Brain pericyte (primary cell): ENCODE results near the gene TMEM117.

Experiments used
- DNase-seq: peaks from one replicate; pipeline ENCODE4 v3.0.0-alpha.2; 2012; ENCODE audit warnings: low read depth, low spot score

TMEM117 gene

DNA sequence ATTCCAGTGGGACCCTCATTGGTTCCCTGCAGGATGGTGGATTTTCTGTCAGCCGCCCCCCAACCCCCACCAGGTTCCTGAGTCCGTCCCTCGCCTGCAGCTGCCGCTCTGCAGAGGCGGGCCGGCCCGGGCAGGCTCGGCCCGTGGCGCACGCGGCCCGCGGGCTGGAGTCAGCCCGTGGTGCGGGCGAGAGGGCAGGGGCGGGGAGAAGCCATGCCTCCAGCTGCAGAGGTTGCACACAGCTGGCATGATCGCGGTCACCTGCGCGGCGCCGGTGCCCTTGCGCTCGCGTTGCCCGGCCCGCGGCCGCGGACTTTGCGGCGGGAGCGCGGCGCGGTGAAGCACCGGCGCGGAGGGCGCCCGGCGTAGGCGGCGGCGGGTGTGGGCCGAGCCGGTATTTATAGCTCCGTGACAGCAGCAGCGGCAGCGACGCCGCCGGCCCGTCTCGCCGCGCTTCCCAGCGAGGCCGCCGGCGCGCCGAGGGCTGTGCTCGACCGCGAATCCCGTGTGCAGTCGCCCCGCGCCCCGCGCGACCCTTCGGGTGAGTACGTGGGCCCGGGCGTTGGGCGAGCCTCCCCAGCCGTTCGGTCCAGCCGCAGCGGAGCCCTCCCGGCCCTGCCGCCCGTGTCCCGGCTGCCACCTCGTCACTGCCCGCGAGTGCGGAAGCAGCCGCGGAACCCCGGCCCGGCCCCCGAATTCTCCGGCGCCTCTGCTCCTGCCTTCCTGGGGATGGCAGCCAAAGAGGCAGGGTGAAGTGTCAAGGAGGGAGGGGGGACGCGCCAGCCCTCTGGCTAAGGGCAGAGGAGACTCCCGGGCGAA is at the start of gene TMEM117:
Gene TMEM117, plus strand, starts transcription at position 426 of the 819 bp plus-strand sequence.
- no peak for DNase-seq

GRCh38 chr12:43786899-43787693 is 48.8 kb upstream of the TMEM117 start:
- DNase-seq = no peak

DNA sequence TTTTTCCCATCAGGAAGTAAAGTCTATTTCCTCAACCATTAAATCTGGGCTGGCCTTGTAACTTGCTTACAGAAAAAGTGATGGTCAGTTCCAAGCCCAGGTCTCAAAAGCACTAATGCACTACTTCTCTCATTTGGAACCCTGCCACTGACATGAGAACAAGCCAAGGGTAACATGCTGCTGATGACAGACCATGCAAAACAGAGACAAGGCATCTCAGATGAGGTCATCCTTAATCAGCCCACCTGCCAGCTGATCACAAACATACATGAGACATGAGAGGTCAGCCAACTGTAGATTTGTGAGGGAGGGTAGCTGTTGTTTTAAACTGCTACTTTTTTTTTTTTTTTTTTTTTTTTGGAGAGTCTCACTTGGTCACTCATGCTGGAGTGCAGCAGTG is 45.9 kb upstream of the TMEM117 start:
- no peak for DNase-seq

DNA sequence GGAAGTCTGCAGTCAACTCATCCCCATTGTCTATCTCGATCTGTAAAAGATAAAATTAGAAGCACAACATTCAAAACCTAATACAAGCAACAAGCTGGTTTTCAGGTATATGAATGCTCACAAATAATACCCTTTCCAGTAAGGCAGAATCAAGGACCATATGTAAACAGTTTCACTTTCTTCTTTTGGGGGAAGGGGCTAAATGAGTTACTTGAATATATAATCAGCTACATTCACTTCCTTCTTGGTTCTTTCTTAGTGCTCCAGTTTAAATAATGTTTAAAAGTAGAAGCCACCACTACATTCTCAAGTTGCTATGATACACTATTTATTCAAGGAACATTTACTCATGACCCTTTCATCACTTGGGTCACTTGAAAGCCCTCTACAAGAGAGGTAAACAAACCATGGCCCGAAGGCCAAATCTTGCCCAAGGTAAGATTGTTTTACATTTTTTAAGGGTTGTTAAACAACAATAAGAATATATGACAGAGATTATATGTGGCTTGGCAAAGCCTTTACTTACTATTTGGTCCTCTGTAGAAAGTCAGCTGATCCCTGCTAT is 40.1 kb upstream of the TMEM117 start:
- no peak for DNase-seq

DNA sequence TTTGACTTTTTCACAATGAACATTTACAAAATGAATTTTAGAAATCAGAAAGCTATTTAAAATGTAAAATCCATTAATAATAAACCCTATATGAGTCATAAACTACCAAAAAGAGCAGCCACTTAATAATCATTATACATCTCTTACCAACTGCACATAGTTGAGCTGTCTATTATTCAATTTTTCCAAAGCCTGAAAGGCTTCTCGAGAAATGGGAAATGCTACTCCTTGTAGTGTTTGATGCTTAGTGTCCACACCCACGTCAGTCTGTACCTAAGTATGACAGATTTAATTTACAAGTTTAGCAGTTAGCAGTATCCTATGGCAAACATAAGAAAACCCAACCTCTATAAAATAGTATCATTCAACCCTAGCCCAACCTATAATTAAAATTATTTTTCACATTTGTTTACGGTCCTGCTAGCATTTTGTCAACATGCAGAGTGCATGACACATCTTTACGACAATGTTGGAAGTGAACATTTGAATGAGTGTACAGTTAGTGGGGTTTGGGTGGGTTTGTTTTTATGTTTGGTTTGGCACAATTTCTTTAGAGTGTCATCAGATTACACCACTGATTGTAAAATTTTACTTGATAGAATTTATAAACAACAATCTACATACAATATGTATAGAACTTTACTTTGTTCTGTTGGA is 38.2 kb upstream of the TMEM117 start:
- DNase-seq = no peak

- no peak for DNase-seq
Measured at GRCh38 chr12:43805149-43805859, 30.6 kb upstream of the TMEM117 start.

DNA sequence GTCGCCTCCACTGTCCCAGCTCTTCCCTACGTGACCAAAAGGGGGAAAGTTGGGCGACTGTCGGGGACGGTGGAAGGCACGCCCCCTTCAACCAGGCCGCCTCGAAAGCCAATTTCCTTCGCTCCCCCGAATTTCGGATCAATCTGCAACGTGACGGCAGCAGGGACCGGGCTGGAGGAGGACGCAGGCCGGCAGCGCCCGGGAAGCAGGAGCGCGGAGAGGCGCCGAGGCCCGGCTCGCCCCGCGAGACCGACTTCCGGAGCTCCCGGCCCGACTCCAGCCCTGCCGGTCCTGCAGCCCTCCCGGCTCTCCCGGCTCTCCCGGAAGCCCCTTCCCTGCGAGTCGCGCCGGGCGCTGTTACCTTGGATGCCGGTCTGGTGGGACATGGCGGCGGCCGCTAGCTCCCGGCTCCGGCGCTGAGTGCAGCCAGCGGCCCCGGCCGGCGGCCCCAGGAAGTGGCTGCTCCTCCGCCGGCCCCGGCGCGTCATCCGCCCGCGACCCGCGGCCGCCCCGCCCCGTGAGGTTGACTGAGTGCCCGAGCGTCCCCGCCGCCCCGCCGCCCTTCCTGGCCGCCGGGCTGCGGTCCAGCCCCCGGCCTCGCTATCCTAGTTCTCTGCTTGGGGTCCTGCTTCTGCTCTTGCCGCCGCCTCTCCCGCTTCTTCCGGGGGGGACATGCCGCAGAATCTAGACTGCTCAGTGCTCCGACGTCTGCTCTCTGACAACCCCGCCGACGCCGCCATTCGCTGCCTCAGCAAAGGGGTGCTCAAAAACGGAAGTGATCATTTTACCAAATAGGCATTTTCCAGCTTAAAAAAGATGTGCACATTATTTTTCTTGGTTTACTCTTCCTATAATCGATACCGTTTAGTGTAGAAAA is 29.8 kb upstream of the TMEM117 start, which contains the start of gene TWF1:
Gene TWF1, minus strand, starts transcription at position 458 of the 877 bp plus-strand sequence. Its CDS starts 72 bp downstream, at position 386.
- DNase-seq = peak; percentile 42

DNA sequence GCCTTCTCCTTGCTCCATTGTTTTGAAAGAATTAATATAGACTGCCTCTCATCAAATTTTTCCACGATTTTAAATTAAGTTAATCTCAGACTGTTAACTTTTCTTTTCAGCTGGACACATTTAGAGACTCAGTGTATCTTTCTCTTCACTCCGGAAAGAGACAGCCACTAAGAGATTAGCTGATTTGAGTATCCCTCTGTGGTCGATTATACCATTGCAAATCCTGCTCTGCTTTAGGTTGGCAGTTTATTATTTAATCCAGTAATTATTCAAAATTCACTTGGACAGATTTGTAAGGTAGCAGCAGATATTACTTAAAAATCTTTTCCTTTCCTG is 29.2 kb upstream of the TMEM117 start:
- no peak for DNase-seq

- DNase-seq = no peak
Measured at GRCh38 chr12:43807386-43807785, 28.5 kb upstream of the TMEM117 start.

- no peak for DNase-seq
Measured at GRCh38 chr12:43812057-43812456, 23.8 kb upstream of the TMEM117 start.

DNA sequence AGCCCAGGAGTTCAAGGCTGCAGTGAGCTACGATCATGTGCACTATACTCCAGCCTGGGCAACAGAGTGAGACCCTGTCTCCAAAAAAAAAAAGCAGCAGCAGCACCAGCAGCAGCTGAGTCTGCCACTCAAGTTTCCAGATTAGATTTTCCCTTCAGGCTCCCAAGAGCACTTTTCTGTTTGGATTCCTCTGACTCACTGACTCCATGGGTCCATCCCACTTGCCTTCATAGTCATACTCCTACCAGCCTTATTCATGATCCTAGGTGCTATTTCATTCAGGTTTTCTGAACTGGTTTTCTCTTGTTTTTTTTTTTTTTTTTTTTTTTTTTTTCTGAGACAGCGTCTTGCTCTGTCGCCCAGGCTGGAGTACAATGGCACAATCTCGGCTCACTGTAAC is 23.0 kb upstream of the TMEM117 start:
- no peak for DNase-seq

- DNase-seq = no peak
Measured at GRCh38 chr12:43815416-43815815, 20.5 kb upstream of the TMEM117 start.

- no peak for DNase-seq
Measured at GRCh38 chr12:43816168-43816567, 19.7 kb upstream of the TMEM117 start.

GRCh38 chr12:43824207-43824775 is 11.6 kb upstream of the TMEM117 start:
- no peak for DNase-seq

DNA sequence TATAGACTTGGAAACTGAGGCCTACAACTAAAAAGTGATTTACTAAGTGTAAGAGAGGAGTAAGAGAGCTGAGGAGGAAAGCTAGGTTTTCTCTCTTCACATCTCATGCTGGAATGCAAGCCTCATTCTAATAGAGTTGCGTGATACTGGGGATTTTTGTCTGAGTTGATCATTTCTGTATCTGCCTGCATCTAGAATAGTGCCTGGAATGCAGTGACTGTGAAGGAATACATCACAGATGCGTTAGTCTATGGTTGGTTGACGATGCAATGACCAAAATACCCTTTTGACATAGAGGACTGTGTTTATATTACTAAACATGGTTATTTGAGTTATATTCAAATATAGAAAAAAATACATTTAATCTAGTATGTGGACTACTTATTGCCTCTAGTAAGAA is 9.2 kb upstream of the TMEM117 start:
- DNase-seq = no peak

DNA sequence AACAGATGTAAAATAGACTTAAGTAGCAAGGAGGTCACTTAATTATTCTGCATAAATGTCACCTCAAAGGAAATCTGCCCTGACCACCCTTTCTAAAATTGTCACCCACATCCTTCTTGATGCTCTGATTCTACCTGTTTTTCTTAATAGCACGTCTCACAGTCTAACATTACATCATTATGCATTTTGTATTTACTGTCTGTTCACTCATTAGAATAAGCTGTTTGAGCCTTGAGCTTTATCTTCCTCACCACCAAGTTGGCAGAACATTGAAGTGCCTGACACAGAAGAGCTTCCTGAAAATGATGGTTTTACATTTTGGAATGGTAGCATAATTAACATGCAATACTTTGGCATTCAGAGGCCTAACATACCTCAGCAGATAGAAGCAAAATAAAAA is 8.8 kb upstream of the TMEM117 start:
- DNase-seq = no peak

- no peak for DNase-seq
Measured at GRCh38 chr12:43832463-43833168, 3.3 kb upstream of the TMEM117 start.

- DNase-seq = no peak
Measured at GRCh38 chr12:43835264-43835655, 621 bp upstream of the TMEM117 start.

DNA sequence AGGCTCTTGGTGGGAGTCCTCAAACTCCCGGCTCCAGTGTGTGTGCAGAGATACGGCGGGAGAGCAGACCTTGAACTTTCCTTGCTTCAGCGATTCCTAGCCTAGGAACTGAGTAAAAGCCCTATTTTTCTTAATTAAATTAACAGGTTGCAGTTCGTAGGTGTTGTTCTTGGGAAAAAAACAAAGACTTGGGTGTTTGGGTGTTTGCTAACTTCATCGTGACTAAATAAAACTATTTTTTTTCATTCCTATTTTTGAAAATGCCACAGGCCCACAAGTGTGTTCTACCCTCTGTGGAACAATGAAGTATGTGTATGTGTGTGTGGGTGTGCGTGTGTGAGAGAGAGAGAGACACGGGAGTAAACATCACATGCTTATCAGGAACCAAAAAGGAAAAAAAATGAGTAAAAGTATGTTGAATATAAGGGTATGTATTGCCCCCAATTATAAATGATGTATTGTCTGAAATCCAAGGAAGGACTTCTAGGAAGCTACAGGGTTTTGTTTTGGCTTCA is 651 bp downstream of the TMEM117 start:
- DNase-seq = no peak
